Esophagus muscularis mucosa (tissue), 4 donors: ENCODE data around the gene C16orf78. TPM values are rescaled to one million over a fixed set of nuclear protein-coding genes. Genes with fewer than 3 reads are reported as not detected.

ENCODE experiments used
- DNase-seq: peaks from one replicate; pipeline ENCODE4 v3.0.0-alpha.2; 2017; ENCODE audit errors: extremely low spot score
- H3K27ac ChIP-seq, 4 donors: fragments of 200-600 bp; sonication (generic); replicated peaks in 1 of 4; 1 replicate in 3 of 4; 2 replicates in 1 of 4; pipeline ENCODE4 v1.5.1; 2016 to 2019; ENCODE audit warnings: mild to moderate bottlenecking in 1 of 4
- H3K27me3 ChIP-seq, 4 donors: fragments of 200-600 bp; sonication (generic); one replicate each; pipeline versions ENCODE4 v1.5.1 to v1.6.0; 2016 to 2019
- H3K36me3 ChIP-seq, 4 donors: fragments of 200-600 bp; sonication (generic); one replicate each; pipeline ENCODE4 v1.5.1; 2016 to 2019
- H3K4me1 ChIP-seq, 4 donors: fragments of 200-600 bp; sonication (generic); one replicate each; pipeline ENCODE4 v1.5.1; 2016 to 2019
- H3K4me3 ChIP-seq, 4 donors: fragments of 200-600 bp; sonication (generic); 1 replicate in 2 of 4; 2 replicates in 2 of 4; pipeline ENCODE4 v1.5.1; 2016 to 2019; ENCODE audit warnings: mild to moderate bottlenecking in 4 of 4, moderate library complexity in 1 of 4
- H3K9me3 ChIP-seq, 4 donors: fragments of 200-600 bp; sonication (generic); 1 replicate in 3 of 4; 2 replicates in 1 of 4; pipeline ENCODE4 v1.5.1; 2016 to 2019
- EP300 ChIP-seq: sonication (generic); formaldehyde crosslinking; IDR thresholded peaks from one replicate; pipeline ENCODE4 v1.6.1; 2017; ENCODE audit warnings: antibody characterized with exemption
- POLR2A ChIP-seq: fragments of 450-650 bp; IDR thresholded peaks from one replicate; pipeline ENCODE4 v1.6.1; 2017; ENCODE audit warnings: antibody characterized with exemption, moderate library complexity, mild to moderate bottlenecking, low read depth
- POLR2AphosphoS5 ChIP-seq, 2 donors: sonication (generic); formaldehyde crosslinking; IDR thresholded peaks; one replicate each; pipeline ENCODE4 v1.6.1; 2017; ENCODE audit warnings: antibody characterized with exemption in 2 of 2
- WGBS: methylation state at CpG from one replicate; pipeline ENCODE4 v1.1.5; 2018; 5-methylcytosine and 5-hydroxymethylcytosine counted together
- intact Hi-C: fragments of 100-400 bp; cut with DNase I; formaldehyde crosslinking; loops from one replicate; pipeline ENCODE4 v1.15.1; 2023
- total RNA-seq, 4 donors: library from RNA; depleted of rRNA; stranded (reverse); fragments of >200 nt; gene quantifications; one replicate each; pipeline versions ENCODE4 v1.1.0 to v1.2.1, GENCODE V29; 2016
- TF ChIP-seq, protein P1 (sequence below), 3 experiments: fragments of 200-600 bp in 2 of 3; fragments of 450-650 bp in 1 of 3; sonication (generic) in 2 of 3; IDR thresholded peaks; one replicate each; pipeline ENCODE4 v1.5.1; 2017 to 2019; ENCODE audit warnings: antibody characterized with exemption in 3 of 3, mild to moderate bottlenecking in 2 of 3, moderate library complexity in 1 of 3

The C16orf78 gene
- total RNA-seq, 4 donors from 2014 or later = not detected

DNA sequence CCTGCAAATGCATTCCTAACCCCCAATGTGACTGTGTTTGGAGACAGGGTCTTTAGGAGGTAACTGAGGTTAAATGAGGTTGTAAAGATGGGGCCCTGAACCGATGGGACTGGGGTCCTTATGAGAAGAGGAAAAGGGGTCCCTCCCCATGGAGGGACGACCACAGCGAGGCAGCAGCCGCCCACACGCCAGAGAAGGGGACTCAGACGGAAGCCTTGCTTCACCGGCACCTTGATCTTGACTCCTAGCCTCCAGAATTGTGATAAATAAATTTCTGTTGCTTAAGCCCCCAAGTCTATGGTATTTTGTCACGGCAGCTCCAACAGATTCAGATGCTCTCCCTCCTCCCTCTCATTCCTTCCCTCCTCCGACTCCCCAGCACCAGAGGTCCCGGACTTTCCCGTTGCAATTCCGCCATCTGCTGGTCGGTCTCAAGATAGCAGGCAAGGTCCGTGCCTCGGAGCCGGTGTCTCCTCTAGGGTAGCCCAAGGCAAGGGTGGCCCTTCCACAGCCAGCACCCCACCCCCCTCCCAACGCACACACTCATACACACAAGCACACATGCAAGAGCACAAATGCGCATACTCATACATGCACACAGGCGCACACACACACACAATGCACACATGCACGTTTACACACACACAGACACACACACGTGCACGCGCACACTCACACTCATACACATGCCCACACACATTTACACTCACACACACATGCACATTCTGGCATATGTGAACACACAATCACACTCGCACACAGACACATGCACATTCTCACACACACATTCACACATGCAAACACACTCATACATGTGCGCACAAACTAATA, 23.1 kb upstream of the C16orf78 start:
- WGBS = 32% methylated on average over 25 of the region's 25 CpGs
- peaks cover 0 to 77% (median 3%) of the 10 kb centered on the region in 4 donors for H3K27me3 ChIP-seq
- no peaks in the 10 kb centered on the region for H3K4me1 ChIP-seq
- no peaks in the 10 kb centered on the region for H3K9me3 ChIP-seq
- TF ChIP-seq, protein P1, sequence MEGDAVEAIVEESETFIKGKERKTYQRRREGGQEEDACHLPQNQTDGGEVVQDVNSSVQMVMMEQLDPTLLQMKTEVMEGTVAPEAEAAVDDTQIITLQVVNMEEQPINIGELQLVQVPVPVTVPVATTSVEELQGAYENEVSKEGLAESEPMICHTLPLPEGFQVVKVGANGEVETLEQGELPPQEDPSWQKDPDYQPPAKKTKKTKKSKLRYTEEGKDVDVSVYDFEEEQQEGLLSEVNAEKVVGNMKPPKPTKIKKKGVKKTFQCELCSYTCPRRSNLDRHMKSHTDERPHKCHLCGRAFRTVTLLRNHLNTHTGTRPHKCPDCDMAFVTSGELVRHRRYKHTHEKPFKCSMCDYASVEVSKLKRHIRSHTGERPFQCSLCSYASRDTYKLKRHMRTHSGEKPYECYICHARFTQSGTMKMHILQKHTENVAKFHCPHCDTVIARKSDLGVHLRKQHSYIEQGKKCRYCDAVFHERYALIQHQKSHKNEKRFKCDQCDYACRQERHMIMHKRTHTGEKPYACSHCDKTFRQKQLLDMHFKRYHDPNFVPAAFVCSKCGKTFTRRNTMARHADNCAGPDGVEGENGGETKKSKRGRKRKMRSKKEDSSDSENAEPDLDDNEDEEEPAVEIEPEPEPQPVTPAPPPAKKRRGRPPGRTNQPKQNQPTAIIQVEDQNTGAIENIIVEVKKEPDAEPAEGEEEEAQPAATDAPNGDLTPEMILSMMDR (IDR thresholded peaks at IDR 0.05) = peak; percentile 57 to 81 (median 72)
- no peak for TF ChIP-seq EP300
- H3K27ac ChIP-seq = no peak overlapping the region
- DNase-seq = no peak
- intact Hi-C loops = loop anchor here (2.0 kb wide), 1 partner anchor 664 kb away; no protein-coding TSS in a partner anchor
- no peak overlapping the region for H3K4me3 ChIP-seq
- H3K36me3 ChIP-seq = no peaks in the 10 kb centered on the region

DNA sequence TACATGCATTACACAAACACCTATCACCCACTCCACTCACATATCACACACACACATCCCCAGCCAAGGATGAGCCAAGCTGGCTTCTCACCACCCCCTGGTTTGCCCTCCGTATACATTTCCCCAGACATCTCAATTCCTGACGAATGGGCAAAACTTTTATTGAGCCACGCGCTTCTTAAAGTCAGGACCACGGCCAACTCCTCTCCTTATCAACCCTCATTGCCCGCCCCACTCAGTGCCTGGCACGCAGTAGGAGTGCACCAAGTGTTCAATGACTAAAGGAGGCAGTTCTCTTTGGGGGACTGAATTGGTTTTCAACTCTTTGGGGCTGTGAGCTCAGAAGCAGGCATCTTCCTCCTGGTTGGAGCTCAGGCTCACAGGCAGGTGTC, 22.5 kb upstream of the C16orf78 start:
- Histone ChIP-seq H3K4me3 (no peak overlapping the region), H3K4me1 (no peaks in the 10 kb centered on the region), H3K9me3 (no peaks in the 10 kb centered on the region), H3K27me3 (peaks cover 0 to 76% (median 3%) of the 10 kb centered on the region in 4 donors), H3K27ac (no peak overlapping the region), H3K36me3 (no peaks in the 10 kb centered on the region)
- DNase-seq = no peak
- intact Hi-C loops = loop anchor here (2.0 kb wide), 1 partner anchor 664 kb away; no protein-coding TSS in a partner anchor
- WGBS = 31% methylated on average over 7 of the region's 7 CpGs
- TF ChIP-seq POLR2A = no peak
- TF ChIP-seq EP300 = no peak
- no peak for TF ChIP-seq POLR2AphosphoS5 (IDR thresholded peaks at IDR 0.05)
- TF ChIP-seq, protein P1 (IDR thresholded peaks at IDR 0.05) = no peak

DNA sequence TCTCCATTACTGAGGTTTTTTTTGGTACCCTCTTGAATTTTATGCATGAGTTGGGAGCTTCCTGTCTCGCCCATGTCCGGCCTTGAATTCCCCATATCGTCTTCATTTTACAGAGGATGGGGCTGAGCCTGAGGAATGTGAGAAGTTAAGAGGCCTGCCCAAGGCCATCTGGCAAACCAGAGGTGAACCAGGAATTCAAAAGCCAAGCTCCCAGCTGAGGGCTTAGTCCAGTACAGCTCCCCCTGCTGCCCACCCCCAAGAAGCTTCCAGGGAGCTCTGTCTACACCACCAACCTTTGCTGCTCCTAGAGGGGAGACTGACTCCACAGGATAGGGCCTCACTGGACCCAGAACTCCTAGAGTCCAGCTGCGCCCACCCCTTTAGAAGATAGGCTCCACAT, 20.7 kb upstream of the C16orf78 start:
- Histone ChIP-seq H3K36me3 (no peaks in the 10 kb centered on the region), H3K27me3 (peaks cover 0 to 74% (median 3%) of the 10 kb centered on the region in 4 donors), H3K4me3 (no peak overlapping the region), H3K27ac (no peak overlapping the region), H3K4me1 (no peaks in the 10 kb centered on the region), H3K9me3 (no peaks in the 10 kb centered on the region)
- 75% methylated on average over 4 of the region's 4 CpGs for WGBS
- TF ChIP-seq POLR2AphosphoS5 (IDR thresholded peaks at IDR 0.05) (no peak), POLR2A (no peak), EP300 (no peak)
- TF ChIP-seq, protein P1 (IDR thresholded peaks at IDR 0.05) = no peak
- intact Hi-C loops = no loop called here
- DNase-seq = no peak

DNA sequence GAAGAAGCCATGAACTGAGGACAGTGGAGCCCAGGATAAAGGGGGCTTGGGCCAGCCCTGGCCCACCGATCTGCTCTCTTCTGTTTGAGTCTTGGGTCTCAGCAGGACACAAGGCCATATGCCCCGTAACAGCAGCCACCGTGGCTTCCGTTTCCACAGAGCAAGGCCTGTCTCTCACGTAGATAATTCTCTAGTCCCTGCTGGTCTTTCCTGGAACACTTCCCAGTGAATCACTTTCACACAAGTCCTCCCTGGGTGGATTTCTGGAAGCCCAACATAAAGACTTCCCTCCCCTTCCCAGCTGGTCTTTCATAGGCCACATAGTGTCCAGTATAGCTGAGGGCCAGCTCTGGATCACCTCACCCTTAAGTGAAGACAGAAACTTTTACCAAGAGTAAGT, 19.9 kb upstream of the C16orf78 start:
- 52% methylated on average over 5 of the region's 5 CpGs for WGBS
- Histone ChIP-seq H3K9me3 (no peaks in the 10 kb centered on the region), H3K4me3 (no peak overlapping the region), H3K36me3 (no peaks in the 10 kb centered on the region), H3K4me1 (no peaks in the 10 kb centered on the region), H3K27me3 (peaks cover 0 to 67% (median 3%) of the 10 kb centered on the region in 4 donors), H3K27ac (no peak overlapping the region)
- intact Hi-C loops = no loop called here
- no peak for DNase-seq
- TF ChIP-seq EP300 (no peak), POLR2AphosphoS5 (IDR thresholded peaks at IDR 0.05) (no peak), POLR2A (no peak)
- TF ChIP-seq, protein P1 (IDR thresholded peaks at IDR 0.05) = no peak
